ENCODE measurements around the gene CLIC3. TPM values are rescaled to one million over a fixed set of nuclear protein-coding genes. Genes with fewer than 3 reads are reported as not detected.

CLIC3 gene
- total RNA-seq, 2 donors from 2014 or later, result 6.5 to 11.8 TPM

DNA sequence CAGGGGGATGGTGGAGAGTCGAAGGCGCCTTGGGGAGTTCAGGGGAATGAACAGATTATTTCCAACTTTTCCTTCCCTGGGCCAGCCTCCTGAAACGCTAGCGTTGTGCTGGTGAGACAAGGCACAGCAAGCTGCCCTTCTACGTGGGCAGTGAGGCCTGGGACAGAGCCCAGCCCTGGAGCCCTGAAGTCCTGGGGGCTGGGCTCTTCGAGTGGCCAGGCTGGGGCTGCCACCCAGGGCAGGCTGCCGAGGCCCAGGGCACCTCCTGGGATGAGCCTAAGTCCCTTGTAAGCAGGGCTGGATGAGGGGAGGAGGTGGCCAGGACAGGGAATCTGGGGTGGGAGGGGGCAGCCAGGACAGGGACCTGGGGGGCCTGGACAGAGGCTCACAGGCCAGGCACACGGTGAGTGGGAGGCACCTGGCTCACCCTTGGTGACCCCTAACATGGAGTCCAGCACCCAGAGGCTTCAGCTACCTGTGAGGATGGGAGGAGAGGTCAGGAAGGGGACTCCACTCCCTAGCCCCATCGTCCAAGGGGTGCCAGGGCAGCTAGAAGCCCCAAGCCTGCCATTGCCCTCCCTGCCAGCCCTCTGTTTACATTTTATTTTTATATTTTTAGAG, 45.6 kb downstream of the CLIC3 start:
- Histone ChIP-seq H3K4me1 (peaks cover 0 to 63% of the 10 kb centered on the region in 2 donors), H3K4me3 (peak overlapping the region; percentile 54 to 63), H3K9me3 (no peaks in the 10 kb centered on the region), H3K36me3 (no peaks in the 10 kb centered on the region), H3K27me3 (no peaks in the 10 kb centered on the region), H3K27ac (peak overlapping the region; percentile 85 to 98)
- DNase-seq (ENCODE audit: low spot score), result no peak
- TF ChIP-seq CTCF (IDR thresholded peaks at IDR 0.05), result no peak

- peaks cover 0 to 66% of the 10 kb centered on the region in 2 donors for H3K4me1 ChIP-seq
- DNase-seq (ENCODE audit: low spot score), result peak; percentile 94
- H3K36me3 ChIP-seq, result no peaks in the 10 kb centered on the region
- no peaks in the 10 kb centered on the region for H3K27me3 ChIP-seq
- peak; percentile 26 to 29 for TF ChIP-seq CTCF (IDR thresholded peaks at IDR 0.05)
- H3K4me3 ChIP-seq, result peak overlapping the region; percentile 54 to 63
- H3K9me3 ChIP-seq, result no peaks in the 10 kb centered on the region
- H3K27ac ChIP-seq, result peak overlapping the region; percentile 85 to 98
Measured at GRCh38 chr9:136949817-136950655, 46.3 kb downstream of the CLIC3 start.

GRCh38 chr9:136949239-136949816, 47.0 kb downstream of the CLIC3 start:
- Histone ChIP-seq H3K4me1 (peaks cover 0 to 70% of the 10 kb centered on the region in 2 donors), H3K36me3 (no peaks in the 10 kb centered on the region), H3K27ac (peak overlapping the region; percentile 85 to 98), H3K4me3 (peak overlapping the region; percentile 54 to 63), H3K9me3 (no peaks in the 10 kb centered on the region), H3K27me3 (no peaks in the 10 kb centered on the region)
- no peak for DNase-seq (ENCODE audit: low spot score)
- TF ChIP-seq CTCF (IDR thresholded peaks at IDR 0.05), result no peak

DNA sequence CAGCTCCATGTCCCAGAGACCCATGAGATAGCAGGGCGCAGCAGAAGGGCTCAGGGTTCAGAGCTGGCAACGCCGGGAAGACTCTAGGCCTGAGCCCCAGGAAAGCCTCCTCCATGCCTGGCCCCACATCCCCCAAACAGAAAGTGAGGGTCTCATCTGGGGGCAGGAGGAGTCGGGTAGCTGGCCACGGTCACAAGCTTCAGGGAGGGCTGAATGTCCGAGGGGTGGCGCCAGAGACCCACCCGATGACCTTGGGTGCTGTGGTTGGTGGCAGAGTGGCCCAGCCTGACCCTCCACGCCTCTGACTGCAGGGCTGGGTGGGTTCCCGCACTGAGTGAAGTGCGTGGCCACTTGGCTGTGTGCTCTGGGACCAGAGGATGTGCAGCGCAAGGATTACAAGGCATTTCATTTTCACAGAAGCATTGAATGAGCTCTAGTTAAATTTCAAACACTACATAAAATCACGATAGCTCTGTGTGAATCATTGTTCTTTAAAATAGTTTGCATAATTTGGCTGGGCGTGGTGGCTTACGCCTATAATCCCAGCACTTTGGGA, 48.3 kb downstream of the CLIC3 start:
- DNase-seq (ENCODE audit: low spot score), result no peak
- peaks cover under 1% of the 10 kb centered on the region for H3K36me3 ChIP-seq
- H3K4me1 ChIP-seq, result peaks cover 0 to 77% of the 10 kb centered on the region in 2 donors
- peak; percentile 25 to 75 for TF ChIP-seq CTCF (IDR thresholded peaks at IDR 0.05)
- H3K9me3 ChIP-seq, result no peaks in the 10 kb centered on the region
- H3K27me3 ChIP-seq, result no peaks in the 10 kb centered on the region
- peak overlapping the region; percentile 85 to 98 for H3K27ac ChIP-seq
- H3K4me3 ChIP-seq, result no peak overlapping the region

DNA sequence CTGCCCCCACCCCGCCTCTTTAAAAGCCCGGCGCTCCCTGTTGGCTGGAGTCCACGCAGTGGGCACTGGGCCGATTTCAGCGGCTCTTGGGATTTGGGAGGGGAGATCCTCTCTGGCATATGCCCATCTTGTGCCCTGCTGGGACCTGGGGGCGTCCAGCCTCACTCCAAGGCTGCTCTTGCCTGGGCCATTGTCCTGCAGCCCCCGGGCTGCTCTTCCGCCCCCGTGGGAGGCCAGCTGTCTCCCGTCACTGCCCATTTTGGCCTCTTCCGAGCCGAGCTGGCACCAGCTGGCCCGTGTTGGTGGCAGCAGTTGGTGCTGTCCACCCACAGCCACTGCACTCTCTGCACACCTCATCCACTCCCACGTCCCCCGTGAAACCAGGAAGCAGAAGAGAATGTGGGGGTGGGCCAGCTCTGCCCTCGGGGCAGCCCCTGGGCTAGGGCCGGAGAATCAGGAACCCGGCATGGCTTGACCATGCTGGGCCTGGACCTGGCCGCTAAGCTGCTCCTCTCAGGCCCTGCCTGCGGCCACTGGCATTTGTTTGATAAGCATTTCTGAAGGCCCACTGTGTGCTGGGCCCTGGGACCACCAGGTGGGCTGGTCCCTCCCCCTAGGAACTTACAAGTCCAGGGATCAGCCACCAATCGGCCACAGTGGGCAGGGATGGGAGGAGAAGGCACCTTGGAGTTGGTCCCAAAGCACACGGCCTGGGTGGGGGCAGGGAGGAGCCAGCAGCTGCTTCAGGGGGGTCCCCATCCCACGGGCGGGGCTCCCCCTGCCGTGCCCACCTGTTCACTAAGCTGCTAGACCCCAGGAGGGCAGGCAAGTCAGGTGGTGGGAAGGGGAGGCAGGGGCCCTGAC, 49.1 kb downstream of the CLIC3 start:
- Histone ChIP-seq H3K36me3 (peaks cover 8% of the 10 kb centered on the region), H3K27me3 (no peaks in the 10 kb centered on the region), H3K4me1 (peaks cover 0 to 76% of the 10 kb centered on the region in 2 donors), H3K9me3 (no peaks in the 10 kb centered on the region), H3K4me3 (no peak overlapping the region), H3K27ac (peak overlapping the region; percentile 85 to 98)
- DNase-seq (ENCODE audit: low spot score), result no peak
- no peak for TF ChIP-seq CTCF (IDR thresholded peaks at IDR 0.05)
